GM19239 (cell line): ENCODE measurements around the gene CSAG1.
"Not testable (repeated sequence)": the region's sequence is repeated elsewhere in the genome, so short reads cannot be mapped to it uniquely, and the experiment has no call there.

ENCODE experiments used
- DNase-seq: peaks from one replicate; pipeline ENCODE4 v3.0.0; 2011; ENCODE audit warnings: low spot score; ENCODE audit not compliant: insufficient read length
- FAIRE-seq: peaks from 2 replicates; lab custom pipeline; 2011; peaks lifted over from hg19 to GRCh38; lab: Jason Lieb, UNC

CSAG1 gene, protein sequence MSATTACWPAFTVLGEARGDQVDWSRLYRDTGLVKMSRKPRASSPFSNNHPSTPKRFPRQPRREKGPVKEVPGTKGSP

DNA sequence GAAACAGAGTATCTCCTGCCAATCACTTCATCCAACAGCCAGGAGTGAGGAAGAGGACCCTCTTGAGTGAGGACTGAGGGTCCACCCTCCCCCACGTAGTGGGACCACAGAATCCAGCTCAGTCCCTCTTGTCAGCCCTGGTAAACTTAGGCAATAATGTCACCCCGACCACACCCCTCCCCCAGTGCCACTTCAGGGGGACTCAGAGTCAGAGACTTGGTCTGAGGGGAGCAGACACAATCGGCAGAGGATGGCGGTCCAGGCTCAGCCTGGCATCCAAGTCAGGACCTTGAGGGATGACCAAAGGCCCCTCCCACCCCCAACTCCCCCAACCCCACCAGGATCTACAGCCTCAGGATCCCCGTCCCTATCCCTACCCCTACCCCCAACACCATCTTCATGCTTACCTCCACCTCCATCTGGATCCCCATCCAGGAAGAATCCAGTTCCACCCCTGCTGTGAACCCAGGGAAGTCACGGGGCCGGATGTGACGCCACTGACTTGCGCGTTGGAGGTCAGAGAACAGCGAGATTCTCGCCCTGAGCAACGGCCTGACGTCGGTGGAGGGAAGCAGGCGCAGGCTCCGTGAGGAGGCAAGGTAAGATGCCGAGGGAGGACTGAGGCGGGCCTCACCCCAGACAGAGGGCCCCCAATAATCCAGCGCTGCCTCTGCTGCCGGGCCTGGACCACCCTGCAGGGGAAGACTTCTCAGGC, at the start of gene CSAG1, which contains the start of gene MAGEA12:
TSS of gene CSAG1 (minus strand) at position 461 of the 715 bp plus-strand sequence. CDS start 1,261 bp downstream, outside the sequence.
TSS of gene MAGEA12 (plus strand) at position 497 of the 715 bp plus-strand sequence. CDS start 2,405 bp downstream, outside the sequence.
- no peak for DNase-seq
- no peak for FAIRE-seq

DNA sequence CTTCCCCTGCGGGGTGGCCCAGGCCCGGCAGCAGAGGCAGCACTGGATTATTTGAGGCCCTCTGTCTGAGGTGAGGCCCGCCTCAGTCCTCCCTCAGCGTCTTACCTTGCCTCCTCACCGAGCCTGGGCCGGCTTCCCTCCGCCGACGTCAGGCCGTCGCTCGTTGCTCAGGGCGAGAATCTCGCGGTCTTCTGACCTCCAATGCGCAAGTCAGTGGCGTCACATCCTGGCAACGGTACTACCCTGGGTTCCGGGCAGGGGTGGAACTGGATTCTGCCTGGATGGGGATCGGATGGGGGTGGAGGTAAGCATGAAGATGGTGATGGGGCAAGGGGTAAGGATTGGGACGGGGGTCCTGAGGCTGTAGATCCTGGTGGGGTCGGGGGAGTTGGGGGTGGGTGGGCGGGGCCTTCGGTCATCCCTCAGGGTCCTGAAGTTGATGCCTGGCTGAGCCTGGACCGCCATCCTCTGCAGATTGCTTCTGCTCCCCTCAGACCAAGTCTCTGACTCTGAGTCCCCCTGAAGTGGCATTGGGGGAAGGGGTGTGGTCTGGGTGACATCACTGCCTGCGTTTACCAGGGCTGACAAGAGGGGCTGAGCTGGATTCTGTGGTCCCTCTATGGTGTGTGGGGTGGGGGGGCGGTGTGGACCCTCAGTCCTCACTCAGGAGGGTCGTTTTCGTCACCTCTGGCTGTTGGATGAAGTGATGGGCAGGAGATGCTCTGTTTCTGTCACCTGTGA, 36.2 kb upstream of the CSAG1 start, which contains the start of gene MAGEA6:
TSS of gene MAGEA6 (minus strand) at position 141 of the 741 bp plus-strand sequence. CDS start 2,039 bp downstream, outside the sequence.
- not testable (repeated sequence) for DNase-seq, FAIRE-seq

DNA sequence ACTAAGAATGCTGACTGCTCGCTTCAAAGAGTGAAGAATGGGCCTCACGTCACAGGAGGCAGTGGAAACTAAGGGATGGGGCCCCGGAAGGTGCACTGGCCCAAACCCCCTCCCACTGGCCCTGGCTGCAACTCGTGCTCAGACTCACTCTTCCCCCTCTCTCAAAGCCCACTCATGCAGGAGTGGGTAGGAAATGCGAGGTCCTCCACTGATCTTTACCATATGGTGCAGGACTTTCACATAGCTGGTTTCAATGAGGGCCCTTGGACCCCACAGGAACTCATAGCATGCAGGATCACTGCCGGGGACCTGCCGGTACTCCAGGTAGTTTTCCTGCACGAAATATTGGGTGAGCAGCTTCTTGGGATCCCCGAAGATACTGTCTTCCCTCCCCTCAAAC, 33.0 kb upstream of the CSAG1 start:
- not testable (repeated sequence) for FAIRE-seq, DNase-seq

DNA sequence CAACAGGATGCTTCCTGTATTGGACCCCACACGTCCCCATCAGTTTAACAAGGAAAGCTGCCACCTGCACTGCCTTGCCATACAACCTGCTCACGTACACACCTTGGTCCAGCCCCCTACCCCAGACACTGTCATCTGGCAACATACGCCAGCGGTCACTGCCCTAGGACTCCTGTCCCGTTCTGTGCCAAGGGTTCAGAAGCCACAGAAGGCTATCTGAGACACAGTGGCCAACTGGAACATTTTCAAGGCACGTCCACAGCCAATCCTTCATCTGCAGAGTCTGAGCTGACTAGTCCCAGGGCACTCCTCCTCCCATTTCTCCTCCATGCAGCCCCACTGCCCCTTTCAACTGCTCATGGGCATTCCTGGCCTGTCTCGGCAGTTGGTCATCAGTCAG, 28.1 kb upstream of the CSAG1 start:
- DNase-seq, FAIRE-seq: not testable (repeated sequence)

DNA sequence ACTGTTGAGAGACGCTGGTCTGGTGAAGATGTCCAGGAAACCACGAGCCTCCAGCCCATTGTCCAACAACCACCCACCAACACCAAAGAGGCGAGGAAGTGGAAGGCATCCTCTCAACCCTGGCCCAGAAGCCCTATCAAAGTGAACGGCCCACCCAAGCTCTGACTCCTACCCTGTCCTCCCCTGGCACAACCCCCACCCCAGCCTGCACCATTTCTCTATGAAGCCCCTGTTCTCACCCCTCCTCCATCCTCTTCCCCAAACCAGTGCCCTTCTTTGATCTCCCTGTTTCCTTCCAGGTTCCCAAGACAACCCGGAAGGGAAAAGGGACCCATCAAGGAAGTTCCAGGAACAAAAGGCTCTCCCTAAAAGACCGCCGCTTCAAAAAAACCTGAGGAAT, 26.0 kb upstream of the CSAG1 start:
- not testable (repeated sequence) for DNase-seq, FAIRE-seq

DNA sequence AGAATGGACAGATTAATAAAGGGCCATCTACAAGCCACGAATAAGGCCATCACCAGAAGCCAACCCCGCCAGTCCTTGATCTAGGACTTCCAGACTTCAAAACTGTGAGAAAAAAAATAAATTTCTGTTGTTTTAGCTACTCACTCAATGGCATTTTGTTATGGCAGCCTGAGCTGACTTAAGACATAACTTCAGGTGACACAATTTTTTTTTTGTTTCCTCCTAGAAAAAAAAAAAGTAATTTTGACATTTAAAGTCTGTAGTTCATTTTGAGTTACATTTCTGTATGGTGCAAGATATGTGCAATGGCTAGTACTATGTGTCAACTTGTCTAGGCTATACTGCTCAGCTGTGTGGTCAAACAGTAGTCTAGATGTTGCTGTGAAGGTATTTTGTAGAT, 25.4 kb upstream of the CSAG1 start, which contains the start of gene CSAG3:
TSS of gene CSAG3 (plus strand) at position 301 of the 400 bp plus-strand sequence.
- not testable (repeated sequence) for DNase-seq, FAIRE-seq

DNA sequence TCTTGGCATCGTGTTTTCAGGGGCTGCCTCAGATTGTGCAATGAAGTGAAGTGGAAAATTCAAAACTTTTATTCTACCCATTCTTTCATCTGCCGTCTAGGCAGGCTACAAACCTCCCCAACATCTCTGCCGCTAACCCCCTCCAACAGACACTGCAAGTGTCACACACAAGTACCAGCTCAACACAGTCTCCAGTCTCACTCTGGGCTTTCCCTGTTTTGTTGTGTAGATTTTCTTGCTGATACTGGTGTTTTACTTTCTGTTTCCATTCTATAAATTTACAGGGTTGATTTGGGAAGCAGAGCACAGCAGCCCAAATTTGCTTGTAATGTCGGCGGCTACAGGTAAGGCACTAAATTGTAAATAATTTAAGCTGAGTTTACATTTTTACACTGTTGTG, 21.4 kb upstream of the CSAG1 start:
- peak; percentile 63 for FAIRE-seq

DNA sequence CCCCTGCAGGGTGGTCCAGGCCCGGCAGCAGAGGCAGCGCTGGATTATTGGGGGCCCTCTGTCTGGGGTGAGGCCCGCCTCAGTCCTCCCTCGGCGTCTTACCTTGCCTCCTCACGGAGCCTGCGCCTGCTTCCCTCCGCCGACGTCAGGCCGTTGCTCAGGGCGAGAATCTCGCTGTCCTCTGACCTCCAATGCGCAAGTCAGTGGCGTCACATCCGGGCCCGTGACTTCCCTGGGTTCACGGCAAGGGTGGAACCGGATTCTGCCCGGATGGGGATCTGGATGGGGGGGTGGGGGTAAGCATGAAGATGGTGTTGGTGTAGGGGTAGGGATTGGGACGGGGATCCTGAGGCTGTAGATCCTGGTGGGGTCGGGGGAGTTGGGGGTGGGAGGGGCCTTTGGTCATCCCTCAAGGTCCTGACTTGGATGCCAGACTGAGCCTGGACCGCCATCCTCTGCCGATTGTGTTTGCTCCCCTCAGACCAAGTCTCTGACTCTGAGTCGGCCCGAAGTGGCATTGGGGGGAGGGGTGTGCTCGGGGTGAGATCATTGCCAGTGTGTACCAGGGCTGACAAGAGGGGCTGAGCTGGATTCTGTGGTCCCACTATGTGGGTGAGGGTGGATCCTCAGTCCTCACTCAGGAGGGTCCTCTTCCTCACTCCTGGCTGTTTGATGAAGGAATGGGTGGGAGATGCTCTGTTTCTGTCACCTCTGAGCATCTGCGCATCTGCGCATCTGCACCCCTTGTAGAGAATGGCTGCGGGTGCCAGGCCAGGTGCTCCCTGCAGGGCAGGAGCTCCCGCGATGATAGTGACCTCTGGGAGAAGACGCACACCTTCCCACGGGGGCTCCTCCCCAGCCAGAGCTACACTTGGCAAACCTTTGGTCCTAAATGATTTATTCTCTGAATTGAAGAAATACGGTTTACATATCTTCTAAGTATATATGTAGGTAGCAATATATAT, 20.4 kb upstream of the CSAG1 start, which contains the start of gene MAGEA2:
TSS of gene MAGEA2 (minus strand) at position 157 of the 965 bp plus-strand sequence. CDS start 2,479 bp downstream, outside the sequence.
- not testable (repeated sequence) for DNase-seq, FAIRE-seq

More for the DNA sequence above, 21.4 kb upstream of the CSAG1 start:
- DNase-seq = not testable (repeated sequence)

DNA sequence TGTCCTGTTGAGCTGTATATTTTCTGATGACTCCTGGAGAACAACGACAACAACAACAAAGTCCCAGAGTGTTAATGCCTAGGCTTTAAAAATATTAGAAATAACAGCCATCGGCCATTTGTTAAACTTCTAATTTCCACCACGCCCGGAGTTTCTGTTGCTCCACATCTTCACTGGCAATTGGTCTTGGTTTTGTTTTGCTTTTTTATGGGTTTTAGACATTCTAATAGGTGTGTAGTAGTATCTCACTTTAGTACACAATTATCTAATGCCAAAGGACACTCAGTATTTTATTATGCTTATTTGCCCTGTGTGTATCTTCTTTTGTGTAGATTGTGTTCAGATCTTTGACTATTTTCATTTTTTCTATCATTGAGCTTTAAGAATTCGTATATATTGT, 5.0 kb upstream of the CSAG1 start:
- FAIRE-seq = no peak
- DNase-seq = no peak

DNA sequence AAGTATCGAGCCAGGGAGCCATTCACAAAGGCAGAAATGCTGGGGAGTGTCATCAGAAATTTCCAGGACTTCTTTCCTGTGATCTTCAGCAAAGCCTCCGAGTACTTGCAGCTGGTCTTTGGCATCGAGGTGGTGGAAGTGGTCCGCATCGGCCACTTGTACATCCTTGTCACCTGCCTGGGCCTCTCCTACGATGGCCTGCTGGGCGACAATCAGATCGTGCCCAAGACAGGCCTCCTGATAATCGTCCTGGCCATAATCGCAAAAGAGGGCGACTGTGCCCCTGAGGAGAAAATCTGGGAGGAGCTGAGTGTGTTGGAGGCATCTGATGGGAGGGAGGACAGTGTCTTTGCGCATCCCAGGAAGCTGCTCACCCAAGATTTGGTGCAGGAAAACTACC, 3.0 kb upstream of the CSAG1 start:
- DNase-seq, FAIRE-seq: not testable (repeated sequence)

DNA sequence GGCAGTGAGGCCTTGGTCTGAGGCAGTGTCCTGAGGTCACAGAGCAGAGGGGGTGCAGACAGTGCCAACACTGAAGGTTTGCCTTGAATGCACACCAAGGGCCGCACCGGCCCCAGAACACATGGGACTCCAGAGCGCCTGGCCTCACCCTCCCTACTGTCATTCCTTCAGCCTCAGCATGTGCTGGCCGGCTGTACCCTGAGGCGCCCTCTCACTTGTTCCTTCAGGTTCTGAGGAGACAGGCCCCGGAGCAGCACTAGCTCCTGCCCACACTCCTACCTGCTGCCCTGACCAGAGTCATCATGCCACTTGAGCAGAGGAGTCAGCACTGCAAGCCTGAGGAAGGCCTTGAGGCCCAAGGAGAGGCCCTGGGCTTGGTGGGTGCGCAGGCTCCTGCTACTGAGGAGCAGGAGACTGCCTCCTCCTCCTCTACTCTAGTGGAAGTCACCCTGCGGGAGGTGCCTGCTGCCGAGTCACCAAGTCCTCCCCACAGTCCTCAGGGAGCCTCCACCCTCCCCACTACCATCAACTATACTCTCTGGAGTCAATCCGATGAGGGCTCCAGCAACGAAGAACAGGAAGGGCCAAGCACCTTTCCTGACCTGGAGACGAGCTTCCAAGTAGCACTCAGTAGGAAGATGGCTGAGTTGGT, 2.5 kb upstream of the CSAG1 start:
- FAIRE-seq = no peak

DNA sequence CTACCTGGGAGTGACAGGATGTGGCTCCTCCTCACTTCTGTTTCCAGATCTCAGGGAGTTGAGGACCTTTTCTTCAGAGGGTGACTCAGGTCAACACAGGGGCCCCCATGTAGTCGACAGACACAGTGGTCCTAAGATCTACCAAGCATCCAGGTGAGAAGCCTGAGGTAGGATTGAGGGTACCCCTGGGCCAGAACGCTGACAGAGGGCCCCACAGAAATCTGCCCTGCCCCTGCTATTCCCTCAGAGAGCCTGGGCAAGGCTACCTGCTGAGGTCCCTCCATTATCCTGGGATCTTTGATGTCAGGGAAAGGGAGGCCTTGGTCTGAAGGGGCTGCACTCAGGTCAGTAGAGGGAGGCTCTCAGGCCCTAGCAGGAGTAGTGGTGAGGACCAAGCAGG, 1.6 kb upstream of the CSAG1 start:
- FAIRE-seq = no peak
- no peak for DNase-seq

More for the DNA sequence above, 2.5 kb upstream of the CSAG1 start:
- DNase-seq = no peak

DNA sequence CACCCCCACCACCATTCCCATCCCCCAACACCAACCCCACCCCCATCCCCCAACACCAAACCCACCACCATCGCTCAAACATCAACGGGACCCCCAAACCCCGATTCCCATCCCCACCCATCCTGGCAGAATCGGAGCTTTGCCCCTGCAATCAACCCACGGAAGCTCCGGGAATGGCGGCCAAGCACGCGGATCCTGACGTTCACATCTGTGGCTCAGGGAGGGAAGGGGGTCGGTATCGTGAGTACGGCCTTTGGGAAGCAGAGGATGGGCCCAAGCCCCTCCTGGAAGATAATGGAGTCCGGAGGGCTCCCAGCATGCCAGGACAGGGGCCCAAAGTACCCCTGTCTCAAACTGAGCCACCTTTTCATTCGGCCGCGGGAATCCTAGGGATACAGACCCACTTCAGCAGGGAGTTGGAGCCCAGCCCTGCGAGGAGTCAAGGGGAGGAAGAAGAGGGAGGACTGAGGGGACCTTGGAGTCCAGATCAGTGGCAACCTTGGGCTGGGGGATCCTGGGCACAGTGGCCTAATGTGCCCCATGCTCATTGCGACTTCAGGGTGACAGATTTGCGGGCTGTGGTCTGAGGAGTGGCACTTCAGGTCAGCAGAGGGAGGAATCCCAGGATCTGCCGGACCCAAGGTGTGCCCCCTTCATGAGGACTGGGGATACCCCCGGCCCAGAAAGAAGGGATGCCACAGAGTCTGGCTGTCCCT, 780 bp upstream of the CSAG1 start:
- not testable (repeated sequence) for FAIRE-seq

DNA sequence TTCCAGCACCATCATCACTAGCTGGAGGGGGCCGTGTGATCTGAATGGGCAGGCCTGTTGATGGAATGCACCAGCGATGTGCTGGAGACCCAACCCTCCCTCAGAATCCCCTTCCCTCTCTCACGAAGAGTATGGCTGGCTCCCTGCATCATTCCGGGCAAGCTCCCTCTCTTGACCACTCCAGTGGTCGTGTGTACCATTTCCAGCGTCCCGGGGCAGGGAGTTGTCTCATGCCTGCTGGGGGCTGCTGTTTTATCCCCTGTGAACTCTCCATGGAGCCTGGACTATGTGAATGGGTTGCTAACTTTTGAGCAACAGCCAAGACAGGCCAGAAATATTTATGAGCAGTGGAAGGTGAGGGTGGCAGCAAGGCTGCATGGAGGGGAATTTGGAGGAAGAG, 8.1 kb downstream of the CSAG1 start:
- DNase-seq = no peak

More for the DNA sequence above, 780 bp upstream of the CSAG1 start:
- DNase-seq = not testable (repeated sequence)

DNA sequence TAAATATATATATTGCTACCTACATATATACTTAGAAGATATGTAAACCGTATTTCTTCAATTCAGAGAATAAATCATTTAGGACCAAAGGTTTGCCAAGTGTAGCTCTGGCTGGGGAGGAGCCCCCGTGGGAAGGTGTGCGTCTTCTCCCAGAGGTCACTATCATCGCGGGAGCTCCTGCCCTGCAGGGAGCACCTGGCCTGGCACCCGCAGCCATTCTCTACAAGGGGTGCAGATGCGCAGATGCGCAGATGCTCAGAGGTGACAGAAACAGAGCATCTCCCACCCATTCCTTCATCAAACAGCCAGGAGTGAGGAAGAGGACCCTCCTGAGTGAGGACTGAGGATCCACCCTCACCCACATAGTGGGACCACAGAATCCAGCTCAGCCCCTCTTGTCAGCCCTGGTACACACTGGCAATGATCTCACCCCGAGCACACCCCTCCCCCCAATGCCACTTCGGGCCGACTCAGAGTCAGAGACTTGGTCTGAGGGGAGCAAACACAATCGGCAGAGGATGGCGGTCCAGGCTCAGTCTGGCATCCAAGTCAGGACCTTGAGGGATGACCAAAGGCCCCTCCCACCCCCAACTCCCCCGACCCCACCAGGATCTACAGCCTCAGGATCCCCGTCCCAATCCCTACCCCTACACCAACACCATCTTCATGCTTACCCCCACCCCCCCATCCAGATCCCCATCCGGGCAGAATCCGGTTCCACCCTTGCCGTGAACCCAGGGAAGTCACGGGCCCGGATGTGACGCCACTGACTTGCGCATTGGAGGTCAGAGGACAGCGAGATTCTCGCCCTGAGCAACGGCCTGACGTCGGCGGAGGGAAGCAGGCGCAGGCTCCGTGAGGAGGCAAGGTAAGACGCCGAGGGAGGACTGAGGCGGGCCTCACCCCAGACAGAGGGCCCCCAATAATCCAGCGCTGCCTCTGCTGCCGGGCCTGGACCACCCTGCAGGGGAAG, 19.4 kb downstream of the CSAG1 start, which contains the start of gene MAGEA2B:
TSS of gene MAGEA2B (plus strand) at position 814 of the 973 bp plus-strand sequence. CDS start 2,479 bp downstream, outside the sequence.
- DNase-seq, FAIRE-seq: not testable (repeated sequence)

More for the DNA sequence above, 8.1 kb downstream of the CSAG1 start:
- FAIRE-seq = no peak

DNA sequence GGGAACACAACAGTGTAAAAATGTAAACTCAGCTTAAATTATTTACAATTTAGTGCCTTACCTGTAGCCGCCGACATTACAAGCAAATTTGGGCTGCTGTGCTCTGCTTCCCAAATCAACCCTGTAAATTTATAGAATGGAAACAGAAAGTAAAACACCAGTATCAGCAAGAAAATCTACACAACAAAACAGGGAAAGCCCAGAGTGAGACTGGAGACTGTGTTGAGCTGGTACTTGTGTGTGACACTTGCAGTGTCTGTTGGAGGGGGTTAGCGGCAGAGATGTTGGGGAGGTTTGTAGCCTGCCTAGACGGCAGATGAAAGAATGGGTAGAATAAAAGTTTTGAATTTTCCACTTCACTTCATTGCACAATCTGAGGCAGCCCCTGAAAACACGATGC, 20.3 kb downstream of the CSAG1 start:
- peak; percentile 95 for FAIRE-seq
- DNase-seq = not testable (repeated sequence)

DNA sequence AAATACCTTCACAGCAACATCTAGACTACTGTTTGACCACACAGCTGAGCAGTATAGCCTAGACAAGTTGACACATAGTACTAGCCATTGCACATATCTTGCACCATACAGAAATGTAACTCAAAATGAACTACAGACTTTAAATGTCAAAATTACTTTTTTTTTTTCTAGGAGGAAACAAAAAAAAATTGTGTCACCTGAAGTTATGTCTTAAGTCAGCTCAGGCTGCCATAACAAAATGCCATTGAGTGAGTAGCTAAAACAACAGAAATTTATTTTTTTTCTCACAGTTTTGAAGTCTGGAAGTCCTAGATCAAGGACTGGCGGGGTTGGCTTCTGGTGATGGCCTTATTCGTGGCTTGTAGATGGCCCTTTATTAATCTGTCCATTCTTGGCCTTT, 24.3 kb downstream of the CSAG1 start, which contains the start of gene CSAG2:
TSS of gene CSAG2 (minus strand) at position 101 of the 400 bp plus-strand sequence. CDS start 161 bp downstream, outside the sequence.
- FAIRE-seq, DNase-seq: not testable (repeated sequence)
